GM18517 (cell line): ENCODE results near the gene P2RY8.
"Not testable (repeated sequence)": the region's sequence is repeated elsewhere in the genome, so short reads cannot be mapped to it uniquely, and the experiment has no call there.

Experiments
- ATAC-seq: cut with Tn5 transposase; IDR thresholded peaks from one replicate; pipeline ENCODE4 v1.9.1; 2021; ENCODE audit warnings: mild to moderate bottlenecking, moderate library complexity; ENCODE audit not compliant: unreplicated experiment

The P2RY8 gene

DNA sequence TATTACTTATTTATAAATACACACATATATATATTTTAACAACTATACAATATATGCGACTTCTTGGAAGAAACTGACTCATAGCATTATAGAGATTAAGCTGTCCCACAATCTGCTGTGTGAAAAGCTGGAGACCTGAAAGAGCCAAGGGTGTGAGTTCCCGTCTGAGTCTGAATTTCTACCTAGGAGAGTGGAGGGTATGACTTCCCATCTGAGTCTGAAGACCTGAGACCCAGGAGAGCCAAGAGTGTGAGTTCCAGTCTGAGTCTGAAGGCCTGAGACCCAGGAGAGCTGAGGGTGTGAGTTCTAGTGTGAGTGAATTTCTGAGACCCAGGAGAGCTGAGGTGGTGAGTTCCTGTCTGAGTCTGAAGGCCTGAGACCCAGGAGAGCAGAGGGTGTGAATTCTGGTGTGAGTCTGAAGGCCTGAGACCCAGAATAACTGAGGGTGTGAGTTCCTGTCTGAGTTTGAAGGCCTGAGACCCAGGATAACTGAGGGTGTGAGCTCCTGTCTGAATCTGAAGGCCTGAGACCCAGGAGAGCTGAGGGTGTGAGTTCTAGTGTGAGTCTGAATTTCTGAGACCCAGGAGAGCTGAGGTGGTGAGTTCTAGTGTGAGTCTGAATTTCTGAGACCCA lies 8.9 kb upstream of the P2RY8 start:
- ATAC-seq: no peak

DNA sequence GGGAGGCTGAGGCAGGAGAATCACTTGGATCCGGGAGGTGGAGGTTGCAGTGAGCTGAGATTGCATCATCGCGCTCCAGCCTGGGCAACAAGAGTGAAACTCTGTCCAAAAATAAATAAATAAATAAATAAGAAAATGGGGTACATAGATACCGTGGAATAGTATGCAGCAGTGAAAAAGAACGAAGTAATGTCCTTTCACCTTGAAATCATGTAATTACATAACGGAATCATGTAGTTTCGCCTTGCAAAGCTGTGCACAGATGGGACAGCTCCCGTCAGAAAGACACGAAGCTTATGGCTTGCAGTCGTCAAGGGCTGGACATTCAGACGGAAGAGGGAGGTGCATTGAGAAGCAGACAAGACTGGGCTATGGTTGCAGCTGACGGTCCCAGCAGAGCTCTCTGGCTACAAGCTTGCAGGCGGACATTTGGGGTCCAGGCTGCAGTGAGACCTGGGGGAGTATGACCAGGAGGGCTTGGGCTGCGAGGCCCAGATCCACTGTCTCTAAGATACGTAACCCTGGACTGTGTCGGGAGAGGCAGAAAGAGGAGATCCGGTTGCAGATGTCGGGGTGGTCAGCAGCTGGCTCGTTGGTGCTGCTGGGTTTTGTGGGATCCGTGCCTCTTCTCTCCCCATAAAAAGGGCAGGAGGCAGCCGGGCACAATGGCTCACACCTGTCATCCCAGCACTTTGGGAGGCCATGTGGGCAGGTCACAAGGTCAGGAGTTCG lies 6.2 kb upstream of the P2RY8 start:
- no peak for ATAC-seq

DNA sequence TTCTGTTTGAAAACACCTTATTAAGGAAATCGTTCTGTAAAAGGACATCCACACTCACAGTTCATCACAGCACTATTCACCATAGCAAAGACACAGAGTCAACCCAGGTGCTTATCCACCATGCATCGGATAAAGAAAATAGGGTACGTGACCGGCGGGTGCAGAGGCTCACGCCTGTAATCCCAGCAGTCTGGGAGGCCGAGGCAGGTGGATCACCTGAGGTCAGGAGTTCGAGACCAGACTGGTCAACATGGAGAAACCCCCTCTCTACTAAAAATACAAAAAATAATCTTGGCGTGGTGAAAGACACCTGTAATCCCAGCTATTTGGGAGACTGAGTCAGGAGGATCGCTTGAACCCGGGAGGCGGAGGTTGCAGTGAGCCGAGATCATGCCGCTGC lies 2.2 kb upstream of the P2RY8 start:
- ATAC-seq: not testable (repeated sequence)

DNA sequence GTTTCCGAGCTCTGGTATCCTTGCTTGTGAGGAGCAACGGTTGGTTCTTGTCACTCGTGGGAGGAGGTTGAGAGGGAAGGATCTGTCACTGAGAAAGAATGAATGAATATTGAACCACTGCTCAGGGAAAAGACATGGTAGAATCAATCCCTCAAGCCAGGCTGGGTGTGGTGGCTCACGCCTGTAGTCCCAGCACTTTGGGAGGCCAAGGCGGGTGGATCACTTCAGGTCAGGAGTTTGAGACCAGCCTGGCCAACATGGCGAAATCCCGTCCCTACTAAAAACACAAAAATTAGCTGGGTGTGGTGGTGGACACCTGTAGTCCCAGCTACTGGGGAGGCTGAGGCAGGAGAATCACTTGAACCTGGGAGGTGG lies 718 bp upstream of the P2RY8 start:
- ATAC-seq: not testable (repeated sequence)

DNA sequence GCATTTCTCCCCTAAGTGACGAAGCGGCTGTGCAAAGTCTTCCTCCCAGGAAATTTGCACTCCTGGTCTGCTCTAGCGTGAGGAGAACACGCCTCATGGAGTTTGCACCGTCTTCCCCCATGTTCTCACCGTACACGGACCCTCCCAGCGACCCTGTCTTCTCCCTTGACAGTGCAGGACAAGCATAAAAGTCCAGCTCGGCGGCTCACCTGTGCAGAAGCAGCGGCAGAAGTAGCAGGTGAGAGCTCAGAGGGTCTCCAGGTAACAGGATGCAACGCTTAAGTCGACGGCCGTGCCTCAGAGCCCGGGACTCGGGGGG lies 314 bp downstream of the P2RY8 start:
- ATAC-seq: peak; percentile 7

DNA sequence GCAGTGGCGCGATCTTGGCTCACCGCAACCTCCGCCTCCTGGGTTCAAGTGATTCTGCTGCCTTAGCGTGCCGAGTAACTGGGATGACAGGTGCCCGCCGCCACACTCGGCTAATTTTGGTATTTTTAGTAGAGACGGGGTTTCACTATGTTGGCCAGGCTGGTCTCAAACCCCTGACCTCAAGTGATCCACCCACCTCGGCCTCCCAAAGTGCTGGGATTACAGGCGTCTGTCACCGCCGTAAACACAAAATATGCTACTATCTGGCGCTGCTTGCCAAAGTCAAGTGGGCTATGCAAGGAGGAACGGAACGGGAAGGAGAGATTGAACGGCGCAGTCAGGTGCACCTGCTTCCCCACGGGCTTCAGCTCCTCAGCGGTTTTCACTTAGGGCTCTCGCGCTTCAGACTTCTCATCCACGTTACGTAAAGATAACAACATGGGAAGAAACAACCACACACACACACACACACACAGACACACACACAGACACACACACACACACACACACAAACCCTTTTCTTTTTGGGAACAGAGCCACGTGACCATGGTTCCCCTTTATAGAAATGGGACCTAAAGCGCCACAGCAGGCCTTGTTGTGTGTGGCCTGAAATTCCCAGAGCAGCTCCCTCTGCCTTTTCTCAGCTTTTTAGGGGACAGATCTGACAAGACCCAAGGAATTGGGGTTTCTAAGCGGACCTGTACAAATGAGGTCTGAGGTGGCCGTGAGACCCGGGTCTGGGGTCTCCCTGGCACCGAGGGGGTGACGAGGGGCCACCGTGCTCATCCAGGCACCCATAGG lies 1.5 kb downstream of the P2RY8 start:
- ATAC-seq: peak; percentile 20

DNA sequence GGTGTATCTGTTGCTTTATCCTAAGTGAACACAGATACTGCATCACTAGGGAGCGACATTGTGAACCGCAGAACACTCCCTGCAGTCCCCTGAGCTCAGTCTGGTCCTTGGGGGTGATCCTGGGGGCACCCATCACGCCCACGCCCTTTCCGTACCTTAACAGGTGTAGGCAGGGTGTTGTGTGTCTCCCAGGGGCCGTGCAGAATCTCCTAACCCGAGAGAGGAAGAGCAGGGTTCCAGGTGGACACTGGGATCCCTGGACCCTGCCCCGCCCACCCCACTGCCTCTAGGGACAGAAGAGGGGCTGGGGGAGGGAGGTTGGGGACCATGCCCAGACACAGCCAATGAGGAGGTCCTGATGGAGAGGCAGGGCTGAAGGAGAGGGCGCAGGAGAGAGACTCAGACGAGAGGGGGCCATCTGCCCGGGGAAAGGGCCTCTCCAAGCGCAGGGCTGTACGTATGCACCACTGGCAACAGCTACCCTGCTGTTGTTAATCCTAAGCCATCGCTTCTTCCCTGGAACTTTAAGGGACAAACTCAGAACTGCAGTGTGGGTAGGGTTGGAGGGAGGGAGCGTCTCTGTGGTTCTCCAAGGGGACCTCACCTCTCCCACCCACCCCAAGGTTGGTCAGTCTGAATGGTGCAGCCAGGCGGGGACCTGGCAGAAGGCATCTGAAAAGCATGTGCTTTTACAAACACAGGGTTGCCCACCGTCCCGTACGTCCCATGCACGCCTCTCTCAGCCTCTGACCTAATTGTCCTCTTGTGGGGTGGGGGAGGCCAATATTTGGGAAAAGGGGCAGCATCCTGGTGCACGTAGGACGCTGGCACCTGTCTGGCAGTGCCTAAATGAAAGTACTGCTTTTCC lies 2.5 kb downstream of the P2RY8 start:
- peak; percentile 28 for ATAC-seq

DNA sequence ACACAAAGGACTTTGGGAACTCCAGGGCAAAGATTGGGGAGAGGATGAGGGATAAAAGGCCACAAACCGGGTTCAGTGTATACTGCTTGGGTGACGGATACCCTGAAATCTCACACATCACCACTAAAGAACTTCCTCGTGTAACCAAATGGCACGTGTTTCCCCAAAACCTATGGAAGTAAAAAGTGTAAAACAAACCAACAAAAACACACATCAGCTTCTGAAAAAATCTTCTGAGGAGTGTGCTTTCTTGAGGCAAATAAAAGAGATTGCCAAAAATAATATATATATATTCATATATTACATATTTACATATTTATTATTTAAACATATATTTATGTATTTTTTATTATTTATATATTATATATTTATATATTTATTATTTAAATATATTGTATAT lies 3.9 kb downstream of the P2RY8 start:
- ATAC-seq: no peak

DNA sequence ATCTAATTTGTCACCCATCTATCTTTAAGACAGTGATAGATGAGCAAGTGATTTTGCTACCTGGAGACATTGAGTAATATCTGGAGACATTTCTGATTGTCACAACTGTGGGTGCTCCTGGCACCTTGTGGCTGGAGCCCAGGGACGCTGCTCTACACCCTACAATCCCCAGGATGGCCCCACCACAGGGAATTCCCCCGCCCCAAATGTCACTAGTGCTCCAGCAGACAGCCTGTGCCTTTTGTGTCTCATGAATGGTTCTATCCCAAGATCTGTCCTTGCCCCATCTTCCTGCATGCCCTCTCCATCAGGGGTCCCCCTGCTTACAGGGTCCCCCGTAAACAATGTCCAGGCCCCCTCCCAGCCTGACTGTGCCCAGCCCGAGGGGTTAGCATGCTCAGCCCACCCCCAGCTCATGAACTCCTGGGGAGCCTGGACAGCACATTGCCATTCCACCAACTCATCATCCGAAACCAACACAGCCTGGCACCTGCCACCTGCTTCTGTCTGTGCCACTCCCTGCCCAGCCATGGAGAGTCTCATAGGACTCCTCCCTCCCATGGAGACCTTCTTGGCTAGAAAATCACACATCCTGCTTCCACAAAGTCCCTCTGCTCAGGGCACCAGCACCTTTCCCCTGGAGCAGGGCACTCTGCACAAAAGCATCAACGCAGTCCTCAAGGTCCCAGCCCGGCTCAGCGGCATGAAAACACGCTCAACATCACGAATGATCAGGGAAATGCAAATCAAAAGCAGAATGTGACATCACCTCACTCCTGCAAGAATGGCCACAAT lies 5.7 kb downstream of the P2RY8 start:
- no peak for ATAC-seq

DNA sequence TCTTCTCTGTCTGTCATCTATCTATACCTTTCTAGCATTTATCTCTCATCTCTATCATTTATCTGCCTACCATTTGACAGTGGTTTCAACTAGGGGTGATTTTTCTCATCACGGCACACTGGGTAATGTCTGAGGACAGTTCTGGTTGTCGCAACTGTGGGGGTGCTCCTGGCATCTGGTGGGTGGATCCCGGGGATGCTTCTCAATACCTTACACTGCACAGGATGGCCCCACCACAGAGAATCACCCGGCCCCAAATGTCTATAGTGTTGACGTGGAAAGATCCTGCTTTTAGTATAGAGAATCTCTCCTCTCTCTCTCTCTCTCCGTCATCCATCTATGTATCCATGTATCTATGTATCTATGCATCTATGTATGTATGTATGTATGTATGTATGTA lies 7.2 kb downstream of the P2RY8 start:
- ATAC-seq: no peak

DNA sequence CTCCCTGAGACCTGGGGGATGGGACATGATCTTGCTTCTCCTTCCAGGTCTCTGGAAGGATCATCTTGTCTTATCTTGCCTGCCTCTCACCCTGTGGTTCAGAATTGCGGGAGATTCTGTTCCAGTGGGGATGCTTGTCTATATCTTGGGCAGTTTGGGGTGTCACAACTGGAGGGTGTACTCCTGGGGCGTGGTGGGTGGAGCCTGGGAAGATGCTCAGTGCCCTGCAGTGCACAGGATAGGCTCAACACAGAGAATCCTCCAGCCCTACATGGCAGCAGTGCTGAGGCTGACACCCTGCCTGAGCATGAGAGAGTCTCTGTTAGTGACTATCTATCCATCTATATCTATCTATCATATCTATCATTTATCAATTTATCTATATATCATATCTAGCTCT lies 7.7 kb downstream of the P2RY8 start:
- ATAC-seq: no peak

DNA sequence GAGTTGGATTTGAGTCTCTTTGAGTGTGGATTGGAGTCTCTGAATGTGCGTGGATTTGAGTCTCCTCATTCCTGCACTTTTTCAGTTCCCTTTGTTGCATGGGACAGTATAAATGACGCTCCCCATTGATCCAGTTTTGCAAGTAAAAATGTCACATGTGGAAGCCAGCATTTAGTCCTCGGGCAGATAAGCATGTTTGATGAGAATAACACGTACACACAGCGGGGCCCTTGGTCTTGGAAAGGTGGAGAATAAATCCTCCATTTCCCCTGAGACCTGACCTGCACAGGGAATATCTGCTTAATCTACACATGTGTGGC lies 8.1 kb downstream of the P2RY8 start:
- ATAC-seq: no peak

DNA sequence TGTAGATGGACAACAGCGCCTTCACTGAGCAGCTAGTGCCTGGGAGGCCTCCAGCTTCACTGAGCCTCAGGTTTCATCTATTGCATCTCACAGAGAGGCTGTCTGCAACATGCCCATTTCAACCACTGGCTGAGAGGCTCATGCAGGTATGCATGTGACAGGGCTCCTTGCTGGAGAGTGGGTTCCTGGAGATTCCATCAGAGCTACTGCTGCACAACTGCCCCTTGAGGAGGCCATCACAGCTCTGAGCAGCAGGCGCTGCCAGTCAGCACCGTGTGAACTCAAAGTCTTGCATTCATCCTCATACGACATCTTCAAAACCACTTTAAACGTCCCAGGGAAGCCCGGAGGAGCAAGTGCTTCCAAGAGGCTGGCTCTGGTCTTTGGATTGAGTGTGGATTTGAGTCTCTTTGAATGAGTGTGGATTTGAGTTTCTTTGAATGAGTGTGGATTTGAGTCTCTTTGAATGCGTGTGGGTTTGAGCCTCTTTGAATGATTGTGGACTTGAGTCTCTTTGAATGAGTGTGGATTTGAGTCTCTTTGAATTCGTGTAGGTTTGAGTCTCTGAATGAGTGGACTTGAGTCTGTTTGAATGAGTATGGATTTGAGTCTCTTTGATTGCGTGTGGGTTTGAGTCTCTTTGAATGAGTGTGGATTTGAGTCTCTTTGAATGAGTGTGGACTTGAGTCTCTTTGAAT lies 8.7 kb downstream of the P2RY8 start:
- ATAC-seq: no peak

DNA sequence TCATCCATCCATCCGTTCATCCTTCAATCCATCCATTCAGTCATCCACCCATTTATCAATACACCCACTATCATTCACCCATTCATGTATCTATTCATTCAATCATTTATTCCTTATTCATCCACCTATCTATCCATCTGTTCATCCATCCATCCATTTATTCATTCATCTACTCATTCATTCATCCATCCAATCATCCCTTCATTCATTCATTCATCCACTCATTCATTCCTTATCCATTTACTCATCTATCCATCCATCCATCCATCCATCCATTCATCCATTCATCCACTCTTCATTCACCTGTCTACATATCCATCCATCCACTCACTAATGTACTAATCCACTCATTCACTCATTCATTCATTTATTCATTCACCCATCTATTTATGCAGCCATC lies 9.5 kb downstream of the P2RY8 start:
- ATAC-seq: no peak

DNA sequence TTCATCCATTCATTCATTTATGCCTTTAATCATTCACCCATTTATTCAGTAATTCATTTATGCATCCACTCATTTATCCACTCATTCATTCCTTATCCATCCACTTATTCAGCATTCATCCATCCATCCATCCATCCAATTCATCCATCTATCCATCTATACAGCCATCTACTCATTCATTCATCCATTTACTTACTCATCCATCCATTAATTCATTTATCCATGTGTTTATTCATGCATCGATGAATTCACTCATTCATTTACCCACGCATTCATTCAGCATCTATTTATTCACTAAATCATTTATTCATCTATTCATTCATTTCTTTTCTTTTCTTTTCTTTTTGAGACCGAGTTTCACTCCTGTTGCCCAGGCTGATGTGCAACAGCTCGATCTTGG lies 10.4 kb downstream of the P2RY8 start:
- ATAC-seq: no peak

DNA sequence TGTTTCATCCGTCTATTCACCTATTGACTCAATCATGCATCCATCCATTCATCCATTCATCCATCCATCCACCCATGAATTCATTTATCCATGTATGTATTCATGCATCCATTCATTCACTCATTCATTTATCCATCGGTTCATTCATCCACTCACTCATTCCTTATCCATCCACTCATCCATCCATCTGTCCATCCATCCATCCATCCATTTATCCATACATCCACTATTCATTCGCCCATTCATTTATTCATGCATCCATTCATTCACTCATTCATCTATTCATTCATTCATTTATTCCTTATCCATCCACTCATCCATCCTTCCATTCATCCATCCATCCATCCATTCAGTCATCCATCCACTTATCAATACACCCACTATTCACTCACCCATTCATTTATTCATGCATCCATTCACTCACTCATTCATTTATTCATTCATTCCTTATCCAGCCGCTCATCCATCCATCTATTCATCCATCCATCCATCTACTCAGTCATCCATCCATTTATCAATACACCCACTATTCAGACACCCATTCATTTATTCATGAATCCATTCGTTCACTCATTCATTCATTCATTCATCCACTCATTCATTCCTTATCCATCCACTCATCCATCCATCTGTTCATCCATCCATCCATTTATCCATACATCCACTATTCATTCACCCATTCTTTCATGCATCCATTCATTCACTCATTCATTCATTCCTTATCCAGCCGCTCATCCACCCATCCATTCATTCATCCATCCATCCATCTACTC lies 11.2 kb downstream of the P2RY8 start:
- no peak for ATAC-seq

DNA sequence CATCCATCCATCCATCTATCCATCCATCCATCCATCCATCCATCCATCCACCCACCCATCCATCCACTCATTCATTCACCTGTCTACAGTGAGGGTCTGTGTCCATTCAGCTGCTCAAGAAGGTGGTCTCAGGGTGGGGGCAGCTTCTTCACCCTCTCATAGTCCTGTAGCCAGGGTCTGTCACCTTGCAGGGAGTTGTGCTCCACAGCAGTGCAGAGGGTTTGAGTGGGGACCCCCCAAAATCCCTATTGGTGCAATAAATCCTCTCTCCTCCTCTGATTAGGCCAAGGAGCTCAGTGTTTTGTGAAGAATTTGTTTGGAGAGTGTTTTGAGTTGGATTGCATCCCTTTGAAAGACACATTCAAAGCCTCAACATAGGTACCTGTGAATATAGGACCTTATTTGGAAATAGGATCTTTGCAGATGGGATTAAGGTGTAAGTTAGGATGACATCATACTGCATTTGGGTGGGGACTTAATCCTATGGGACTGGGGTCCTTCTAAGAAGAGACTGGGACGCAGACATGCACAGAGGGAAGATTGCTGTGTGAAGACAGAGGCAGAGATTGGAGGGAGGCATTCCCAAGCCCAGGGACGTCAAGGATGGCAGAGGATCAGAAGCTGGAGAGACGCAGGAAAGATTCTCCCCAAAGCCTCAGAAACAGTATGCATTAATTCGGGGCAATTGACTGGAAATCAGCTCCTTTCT lies 12.0 kb downstream of the P2RY8 start:
- no peak for ATAC-seq

DNA sequence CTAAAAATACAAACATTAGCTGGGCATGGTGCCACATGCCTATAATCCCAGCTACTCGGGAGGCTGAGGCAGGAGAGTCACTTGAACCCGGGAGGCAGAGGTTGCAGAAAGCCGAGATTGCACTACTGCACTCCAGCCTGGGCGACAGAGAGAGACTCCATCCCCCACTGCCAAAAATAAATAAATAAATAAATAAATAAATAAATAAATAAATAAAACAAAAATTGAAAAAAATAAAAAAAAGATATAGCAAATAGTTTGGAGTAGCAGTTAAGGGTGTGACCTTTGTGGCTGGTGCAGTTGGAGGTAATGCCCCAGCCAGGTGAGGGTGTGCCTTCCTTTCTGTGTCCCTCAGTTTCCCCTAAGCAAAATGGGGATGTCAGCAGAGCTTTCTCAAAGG lies 14.1 kb downstream of the P2RY8 start:
- ATAC-seq: not testable (repeated sequence)
